Panc1 (cell line): ENCODE results near the gene P2RX1. TPM values are rescaled to one million over a fixed set of nuclear protein-coding genes. Genes with fewer than 3 reads are reported as not detected.

Experiments
- ATAC-seq: fragments of 200-7000 bp; cut with Tn5 transposase; 2 replicates; pipeline ENCODE4 v1.9.1; 2020; ENCODE audit warnings: mild to moderate bottlenecking, moderate library complexity
- BruUV-seq: library from RNA; stranded (reverse); fragments of 400-500 nt; replicated peaks from 2 replicates; lab custom pipeline; 2021; lab: Mats Ljungman, UMichigan
- CTCF ChIA-PET: fragments of 300-600 bp; sonication (Branson Sonifier 250); formaldehyde crosslinking; loops from one replicate; lab custom pipeline; 2022; ENCODE audit warnings: antibody characterized with exemption; lab: Charles Lee
- POLR2A ChIA-PET: fragments of 300-600 bp; sonication (Branson Sonifier 250); formaldehyde crosslinking; loops from one replicate; lab custom pipeline; 2022; ENCODE audit warnings: antibody characterized with exemption; lab: Charles Lee
- DNase-seq: peaks from one replicate; pipeline ENCODE4 v3.0.0-alpha.2; 2010; ENCODE audit warnings: low read depth, low spot score
- H3K27ac ChIP-seq: 2 replicates; pipeline ENCODE4 v1.5.1; 2011; ENCODE audit warnings: mild to moderate bottlenecking, low read length, inconsistent platforms
- H3K27me3 ChIP-seq: fragments of 200-500 bp; sonication (Bioruptor generic); 2 replicates; pipeline ENCODE4 v1.6.0; 2014; ENCODE audit warnings: low read length, inconsistent platforms; ENCODE audit not compliant: control insufficient read depth, insufficient read depth
- H3K36me3 ChIP-seq: fragments of 200-500 bp; sonication (Bioruptor generic); 2 replicates; pipeline ENCODE4 v1.5.1; 2014; ENCODE audit warnings: inconsistent platforms, mild to moderate bottlenecking, low read length, moderate library complexity; ENCODE audit not compliant: control insufficient read depth, insufficient read depth
- H3K4me1 ChIP-seq: 2 replicates; pipeline ENCODE4 v1.5.1; 2011; ENCODE audit warnings: inconsistent platforms, mild to moderate bottlenecking, low read length, moderate library complexity; ENCODE audit not compliant: control insufficient read depth, insufficient read depth
- H3K4me3 ChIP-seq, 2 experiments: 2 replicates each; pipeline ENCODE4 v1.5.1; 2011 to 2012; ENCODE audit warnings: low read depth in 2 of 2, low read length in 2 of 2, mild to moderate bottlenecking in 2 of 2, inconsistent platforms in 1 of 2, moderate library complexity in 1 of 2
- H3K9me3 ChIP-seq: fragments of 200-500 bp; sonication (Bioruptor generic); 2 replicates; pipeline ENCODE4 v1.5.1; 2014; ENCODE audit warnings: low read depth, mild to moderate bottlenecking, inconsistent platforms, low read length, moderate library complexity; ENCODE audit not compliant: control insufficient read depth, insufficient read depth
- POLR2AphosphoS5 ChIP-seq: IDR thresholded peaks from 2 replicates; pipeline ENCODE4 v1.6.1; 2012; ENCODE audit warnings: mild to moderate bottlenecking, low read depth, low read length, moderate library complexity
- SIN3A ChIP-seq: IDR thresholded peaks from 2 replicates; pipeline ENCODE4 v1.6.1; 2012; ENCODE audit warnings: low read depth, mild to moderate bottlenecking, low read length, moderate library complexity, borderline replicate concordance; ENCODE audit not compliant: insufficient read depth
- TCF7L2 ChIP-seq: IDR thresholded peaks from 2 replicates; pipeline ENCODE4 v1.6.1; 2011; ENCODE audit warnings: mild to moderate bottlenecking, low read depth, low read length, inconsistent platforms
- in situ Hi-C: cut with HindIII; loops from 2 replicates; pipeline ENCODE4 v1.10.0; 2016; ENCODE audit warnings: low sequenced_read_pairs, low pct_unique_long_range_greater_than_20kb
- intact Hi-C: fragments of 100-400 bp; cut with micrococcal nuclease; formaldehyde crosslinking; loops from one replicate; pipeline ENCODE4 v1.10.0; 2022; ENCODE audit not compliant: unreplicated experiment
- total RNA-seq: library from RNA; stranded (reverse); gene quantifications from one replicate; pipeline ENCODE4 v1.2.1, GENCODE V29; 2021; ENCODE audit not compliant: unreplicated experiment
- TF ChIP-seq, protein P1 (sequence below), 2 experiments: IDR thresholded peaks; 2 replicates each; pipeline ENCODE4 v1.6.1; 2011 to 2012; ENCODE audit warnings: low read depth in 2 of 2, control low read depth in 1 of 2, low read length in 1 of 2, mild to moderate bottlenecking in 1 of 2, moderate library complexity in 1 of 2; ENCODE audit not compliant: insufficient read depth in 1 of 2
- TF ChIP-seq, protein P2 (sequence below): fragments of 450-650 bp; IDR thresholded peaks from 2 replicates; pipeline ENCODE4 v1.5.1; 2017; ENCODE audit warnings: mild to moderate bottlenecking

Gene P2RX1
- total RNA-seq, 1 experiment from 2014 or later, result not detected

DNA sequence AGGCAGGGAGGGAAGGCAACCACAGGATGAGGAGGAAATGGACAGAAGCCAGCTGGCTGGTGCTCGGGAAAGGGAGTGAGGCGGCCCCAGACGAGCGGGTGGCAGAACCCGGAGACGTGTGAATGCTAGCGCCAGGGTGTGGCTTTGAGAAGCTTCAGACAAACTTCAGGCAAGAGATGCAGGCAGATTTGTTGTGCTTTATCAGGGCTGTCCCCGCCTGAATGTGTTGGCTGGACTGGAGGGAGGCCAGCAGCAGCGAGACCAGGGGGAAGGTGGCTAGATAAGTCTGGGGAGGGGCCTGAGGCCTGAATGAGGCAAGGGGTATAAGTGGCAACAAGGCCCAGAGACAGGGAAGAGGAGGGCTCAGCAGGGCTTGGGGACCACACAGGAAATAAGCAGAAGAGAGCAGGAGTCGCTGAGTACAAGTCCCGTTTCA lies 45.4 kb downstream of the P2RX1 start:
- intact Hi-C loops, result no loop called here

DNA sequence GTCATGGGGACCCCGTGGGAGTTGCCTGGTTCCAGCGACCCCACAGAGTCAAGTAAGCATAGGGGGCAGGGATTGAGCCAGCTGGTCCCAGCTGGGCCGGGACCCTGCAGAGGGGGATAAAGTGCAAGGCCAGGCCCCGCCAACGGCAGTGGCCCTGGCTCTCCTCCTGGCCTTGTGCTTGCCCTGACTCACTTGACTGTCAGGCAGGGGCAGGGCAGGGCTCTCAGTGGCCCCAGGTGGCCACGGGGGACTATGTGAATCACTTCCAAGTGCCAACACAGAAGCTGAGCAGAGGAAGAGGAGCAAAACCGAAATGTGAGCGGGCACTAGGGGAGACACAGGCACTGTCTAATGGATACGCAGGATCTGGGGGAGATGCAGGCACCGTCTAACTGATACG lies 48.7 kb downstream of the P2RX1 start:
- in situ Hi-C loops (no loop called here), intact Hi-C loops (no loop called here)
- TF ChIP-seq, protein P1, sequence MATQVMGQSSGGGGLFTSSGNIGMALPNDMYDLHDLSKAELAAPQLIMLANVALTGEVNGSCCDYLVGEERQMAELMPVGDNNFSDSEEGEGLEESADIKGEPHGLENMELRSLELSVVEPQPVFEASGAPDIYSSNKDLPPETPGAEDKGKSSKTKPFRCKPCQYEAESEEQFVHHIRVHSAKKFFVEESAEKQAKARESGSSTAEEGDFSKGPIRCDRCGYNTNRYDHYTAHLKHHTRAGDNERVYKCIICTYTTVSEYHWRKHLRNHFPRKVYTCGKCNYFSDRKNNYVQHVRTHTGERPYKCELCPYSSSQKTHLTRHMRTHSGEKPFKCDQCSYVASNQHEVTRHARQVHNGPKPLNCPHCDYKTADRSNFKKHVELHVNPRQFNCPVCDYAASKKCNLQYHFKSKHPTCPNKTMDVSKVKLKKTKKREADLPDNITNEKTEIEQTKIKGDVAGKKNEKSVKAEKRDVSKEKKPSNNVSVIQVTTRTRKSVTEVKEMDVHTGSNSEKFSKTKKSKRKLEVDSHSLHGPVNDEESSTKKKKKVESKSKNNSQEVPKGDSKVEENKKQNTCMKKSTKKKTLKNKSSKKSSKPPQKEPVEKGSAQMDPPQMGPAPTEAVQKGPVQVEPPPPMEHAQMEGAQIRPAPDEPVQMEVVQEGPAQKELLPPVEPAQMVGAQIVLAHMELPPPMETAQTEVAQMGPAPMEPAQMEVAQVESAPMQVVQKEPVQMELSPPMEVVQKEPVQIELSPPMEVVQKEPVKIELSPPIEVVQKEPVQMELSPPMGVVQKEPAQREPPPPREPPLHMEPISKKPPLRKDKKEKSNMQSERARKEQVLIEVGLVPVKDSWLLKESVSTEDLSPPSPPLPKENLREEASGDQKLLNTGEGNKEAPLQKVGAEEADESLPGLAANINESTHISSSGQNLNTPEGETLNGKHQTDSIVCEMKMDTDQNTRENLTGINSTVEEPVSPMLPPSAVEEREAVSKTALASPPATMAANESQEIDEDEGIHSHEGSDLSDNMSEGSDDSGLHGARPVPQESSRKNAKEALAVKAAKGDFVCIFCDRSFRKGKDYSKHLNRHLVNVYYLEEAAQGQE (IDR thresholded peaks at IDR 0.05; ENCODE audit: insufficient read depth in 1 of 2, low read depth in 2 of 2, low read length in 1 of 2), result no peak
- TF ChIP-seq, protein P2, sequence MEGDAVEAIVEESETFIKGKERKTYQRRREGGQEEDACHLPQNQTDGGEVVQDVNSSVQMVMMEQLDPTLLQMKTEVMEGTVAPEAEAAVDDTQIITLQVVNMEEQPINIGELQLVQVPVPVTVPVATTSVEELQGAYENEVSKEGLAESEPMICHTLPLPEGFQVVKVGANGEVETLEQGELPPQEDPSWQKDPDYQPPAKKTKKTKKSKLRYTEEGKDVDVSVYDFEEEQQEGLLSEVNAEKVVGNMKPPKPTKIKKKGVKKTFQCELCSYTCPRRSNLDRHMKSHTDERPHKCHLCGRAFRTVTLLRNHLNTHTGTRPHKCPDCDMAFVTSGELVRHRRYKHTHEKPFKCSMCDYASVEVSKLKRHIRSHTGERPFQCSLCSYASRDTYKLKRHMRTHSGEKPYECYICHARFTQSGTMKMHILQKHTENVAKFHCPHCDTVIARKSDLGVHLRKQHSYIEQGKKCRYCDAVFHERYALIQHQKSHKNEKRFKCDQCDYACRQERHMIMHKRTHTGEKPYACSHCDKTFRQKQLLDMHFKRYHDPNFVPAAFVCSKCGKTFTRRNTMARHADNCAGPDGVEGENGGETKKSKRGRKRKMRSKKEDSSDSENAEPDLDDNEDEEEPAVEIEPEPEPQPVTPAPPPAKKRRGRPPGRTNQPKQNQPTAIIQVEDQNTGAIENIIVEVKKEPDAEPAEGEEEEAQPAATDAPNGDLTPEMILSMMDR, result no peak
- TF ChIP-seq TCF7L2, result no peak
- no peak for TF ChIP-seq POLR2AphosphoS5
- no peak for TF ChIP-seq SIN3A
- Histone ChIP-seq H3K27ac (no peak overlapping the region), H3K4me3 (no peak overlapping the region), H3K36me3 (no peaks in the 10 kb centered on the region), H3K4me1 (no peaks in the 10 kb centered on the region), H3K27me3 (no peaks in the 10 kb centered on the region), H3K9me3 (no peaks in the 10 kb centered on the region)
- no TSS peak for BruUV-seq
- no peak for ATAC-seq
- DNase-seq, result no peak
- POLR2A ChIA-PET, result no interaction called here
- CTCF ChIA-PET, result no interaction called here

More for the DNA sequence above, 45.4 kb downstream of the P2RX1 start:
- H3K27ac ChIP-seq, result no peak overlapping the region
- TF ChIP-seq POLR2AphosphoS5, result no peak
- TF ChIP-seq SIN3A, result no peak
- TF ChIP-seq, protein P2, result no peak
- TF ChIP-seq, protein P1 (IDR thresholded peaks at IDR 0.05; ENCODE audit: insufficient read depth in 1 of 2, low read depth in 2 of 2, low read length in 1 of 2), result no peak
- no peak for TF ChIP-seq TCF7L2
- DNase-seq (no peak), ATAC-seq (no peak)
- in situ Hi-C loops, result no loop called here
- no TSS peak for BruUV-seq
- no peaks in the 10 kb centered on the region for H3K27me3 ChIP-seq
- POLR2A ChIA-PET, result no interaction called here
- no peaks in the 10 kb centered on the region for H3K9me3 ChIP-seq
- CTCF ChIA-PET, result no interaction called here
- H3K4me3 ChIP-seq, result no peak overlapping the region
- H3K4me1 ChIP-seq, result no peaks in the 10 kb centered on the region
- no peaks in the 10 kb centered on the region for H3K36me3 ChIP-seq
